ENCODE results near the gene NSMCE1.
"Not testable (repeated sequence)": the region's sequence is repeated elsewhere in the genome, so short reads cannot be mapped to it uniquely, and the experiment has no call there.

Gene NSMCE1

DNA sequence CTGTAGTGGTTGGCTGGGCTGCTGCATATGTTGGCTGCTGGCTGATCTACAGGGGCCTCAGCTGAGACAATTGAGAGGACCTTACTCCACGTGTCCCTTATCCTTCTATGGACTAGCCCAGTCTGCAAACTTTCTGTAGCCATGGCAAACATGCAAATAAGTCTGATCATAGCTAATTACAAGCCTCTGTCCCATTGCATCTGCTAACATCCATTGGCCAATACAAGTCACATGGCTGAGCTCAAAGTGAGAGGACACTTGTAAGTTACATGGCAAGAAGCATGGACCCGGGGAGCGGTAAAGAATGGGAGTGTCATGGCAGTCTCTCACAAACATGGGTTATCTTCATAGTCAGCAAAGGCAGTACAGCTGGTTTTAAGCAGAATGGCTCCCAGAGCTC is 33.6 kb upstream of the NSMCE1 start:
- DNase-seq: no peak

GRCh38 chr16:27301236-27301861 is 32.8 kb upstream of the NSMCE1 start:
- DNase-seq: no peak

DNA sequence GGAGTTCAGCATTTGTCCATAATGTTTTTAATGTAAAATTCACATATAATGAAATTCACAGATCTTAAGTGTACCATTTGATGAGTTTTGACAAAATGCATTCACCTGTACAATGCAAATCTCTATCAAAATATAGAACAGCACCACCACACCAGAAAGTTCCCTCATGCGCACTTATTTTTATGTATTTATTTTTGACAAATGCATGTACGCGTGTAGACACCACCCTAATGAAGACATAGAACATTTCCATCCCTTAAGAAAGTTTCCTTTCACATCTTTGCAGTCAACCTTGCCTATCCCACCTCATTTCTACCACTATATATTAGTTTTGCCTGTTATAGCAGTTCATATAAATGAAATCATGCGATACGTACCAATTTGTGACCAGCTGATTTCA is 29.6 kb upstream of the NSMCE1 start:
- no peak for DNase-seq

GRCh38 chr16:27293343-27293742 is 24.8 kb upstream of the NSMCE1 start:
- no peak for DNase-seq

GRCh38 chr16:27291722-27292240 is 23.2 kb upstream of the NSMCE1 start:
- DNase-seq: no peak

- DNase-seq: no peak
Measured at GRCh38 chr16:27291106-27291505, 22.5 kb upstream of the NSMCE1 start.

DNA sequence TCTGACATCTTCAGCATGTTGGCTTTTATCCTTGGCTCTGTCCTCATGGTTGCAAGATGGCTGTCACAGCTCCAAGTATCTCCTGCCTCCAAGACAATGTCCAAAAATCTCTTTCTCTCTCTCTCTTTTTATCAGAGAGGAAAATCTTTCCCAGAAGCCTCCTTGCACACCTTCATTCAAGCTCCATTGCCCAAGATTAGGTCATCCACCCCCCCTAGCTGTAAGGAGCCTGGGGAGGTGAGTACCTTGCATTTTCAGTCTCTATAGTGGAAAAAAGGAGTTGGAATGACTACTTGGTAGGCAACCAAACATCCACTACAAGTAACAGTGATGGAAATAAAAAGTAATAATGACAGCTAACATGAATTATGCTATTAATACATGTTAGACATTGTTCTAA is 22.0 kb upstream of the NSMCE1 start:
- DNase-seq: no peak

DNA sequence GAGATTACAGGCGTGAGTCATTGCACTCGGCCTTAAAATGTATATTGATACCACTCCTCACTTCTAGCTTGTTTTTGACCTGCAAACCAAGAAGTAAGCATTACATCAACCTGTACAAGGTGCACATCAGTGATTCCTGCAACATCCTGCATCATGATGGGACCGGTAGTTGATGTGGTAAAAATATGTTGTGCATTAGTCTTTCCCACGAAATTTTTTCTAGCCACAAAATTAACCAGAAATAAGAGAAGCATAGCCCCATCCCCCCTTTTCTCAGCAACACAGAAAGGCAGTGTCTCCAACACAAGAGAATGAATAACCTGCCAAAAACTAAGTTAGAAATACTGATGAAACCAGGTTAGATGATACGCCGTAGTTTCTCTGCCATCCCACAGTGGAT is 21.1 kb upstream of the NSMCE1 start:
- no peak for DNase-seq

DNA sequence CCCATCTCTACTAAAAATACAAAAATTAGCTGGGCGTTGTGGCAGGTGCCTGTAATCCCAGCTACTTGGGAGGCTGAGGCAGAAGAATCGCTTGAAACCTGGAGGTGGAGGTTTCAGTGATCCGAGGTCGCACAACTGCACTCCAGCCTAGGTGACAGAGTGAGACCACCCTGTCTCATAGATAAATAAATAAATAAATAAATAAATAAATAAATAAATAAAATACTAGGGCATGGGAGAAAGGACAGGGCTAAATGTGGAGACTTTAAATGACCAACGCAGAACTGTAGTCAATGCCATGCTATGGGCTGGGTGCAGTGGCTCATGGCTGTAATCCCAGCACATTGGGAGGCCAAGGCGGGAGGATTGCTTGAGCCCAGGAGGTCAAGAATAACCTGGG is 19.7 kb upstream of the NSMCE1 start:
- DNase-seq: not testable (repeated sequence)

DNA sequence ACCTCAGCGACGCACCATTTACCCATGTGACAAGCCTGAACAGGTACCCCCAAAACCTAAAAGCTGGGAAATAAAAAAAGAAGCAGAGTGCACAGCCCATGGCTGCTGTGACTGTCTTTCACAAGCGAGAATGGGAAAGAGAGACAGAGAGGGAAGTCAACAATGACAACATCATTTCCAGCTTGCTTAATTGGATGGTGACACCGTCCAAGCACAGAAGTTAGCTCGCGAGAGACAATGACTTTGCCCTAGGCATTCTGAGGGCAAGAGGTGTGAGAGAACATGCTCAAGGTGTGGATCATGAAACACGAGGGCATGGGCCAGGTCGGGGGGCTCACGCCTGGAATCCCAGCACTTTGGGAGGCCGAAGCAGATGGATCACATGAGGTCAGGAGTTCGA is 19.3 kb upstream of the NSMCE1 start:
- no peak for DNase-seq

- no peak for DNase-seq
Measured at GRCh38 chr16:27287051-27287811, 18.7 kb upstream of the NSMCE1 start.

GRCh38 chr16:27286451-27286850 is 17.9 kb upstream of the NSMCE1 start:
- no peak for DNase-seq

DNA sequence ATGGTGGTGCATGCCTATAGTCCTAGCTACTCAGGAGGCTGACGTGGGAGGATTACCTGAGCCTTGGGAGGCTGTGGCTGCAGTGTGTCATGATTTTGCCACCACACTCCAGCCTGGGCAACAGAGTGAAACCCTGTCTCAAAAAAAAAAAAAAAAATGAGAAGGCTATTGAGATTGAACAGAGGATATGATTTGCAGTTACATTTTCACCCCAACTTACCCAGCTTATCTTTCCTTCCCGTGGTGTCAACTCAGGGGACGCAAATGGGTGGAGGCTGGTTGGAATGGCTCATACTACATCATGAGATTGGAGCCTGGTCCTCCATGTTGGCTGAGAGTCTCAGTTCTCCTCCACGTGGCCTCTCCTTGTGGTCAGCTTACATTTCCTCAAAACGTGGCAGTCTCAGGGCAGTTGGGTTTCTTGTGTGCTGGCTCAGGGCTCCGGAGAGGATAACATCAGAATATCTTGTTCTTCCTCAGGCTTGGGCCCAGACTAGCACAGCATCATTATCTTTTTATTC is 17.2 kb upstream of the NSMCE1 start:
- DNase-seq: no peak

DNA sequence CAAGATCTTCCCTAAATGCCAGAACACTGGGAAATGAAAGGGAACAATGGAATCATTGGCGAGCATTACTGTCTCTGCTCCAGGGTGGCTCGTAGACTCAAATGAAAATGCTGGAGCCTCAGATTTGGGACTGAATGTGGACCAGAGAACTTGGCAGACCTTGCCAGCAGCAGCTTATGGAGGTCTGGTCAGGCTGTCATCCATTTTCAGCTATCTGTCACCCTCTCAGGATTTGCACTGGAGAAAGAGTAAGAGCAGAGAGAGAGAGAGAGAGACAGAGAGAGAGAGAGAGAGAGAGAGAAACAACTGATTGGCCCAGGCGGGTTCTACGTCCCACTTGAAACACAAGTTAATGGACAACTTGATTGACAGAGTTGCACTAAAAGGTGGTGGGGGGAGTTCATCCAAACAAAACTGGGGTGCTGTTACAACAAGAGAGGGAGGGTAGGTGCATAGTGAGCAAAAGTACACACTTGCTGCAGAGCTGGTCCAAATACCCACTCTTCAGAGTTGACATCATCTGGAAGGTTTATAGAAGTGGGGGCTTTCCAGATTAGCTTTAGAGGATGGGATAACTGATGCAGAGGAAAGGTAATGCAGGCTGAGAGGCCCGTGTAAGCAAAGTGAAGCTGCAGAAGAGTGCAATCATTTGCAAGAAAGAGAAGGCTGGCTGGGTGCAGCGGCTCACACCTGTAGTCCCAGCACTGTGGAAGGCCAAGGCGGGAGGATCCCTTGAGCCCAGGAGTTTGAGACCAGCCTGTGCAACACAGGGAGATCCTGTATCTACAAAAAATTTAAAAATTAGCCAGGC is 16.5 kb upstream of the NSMCE1 start:
- DNase-seq: no peak

DNA sequence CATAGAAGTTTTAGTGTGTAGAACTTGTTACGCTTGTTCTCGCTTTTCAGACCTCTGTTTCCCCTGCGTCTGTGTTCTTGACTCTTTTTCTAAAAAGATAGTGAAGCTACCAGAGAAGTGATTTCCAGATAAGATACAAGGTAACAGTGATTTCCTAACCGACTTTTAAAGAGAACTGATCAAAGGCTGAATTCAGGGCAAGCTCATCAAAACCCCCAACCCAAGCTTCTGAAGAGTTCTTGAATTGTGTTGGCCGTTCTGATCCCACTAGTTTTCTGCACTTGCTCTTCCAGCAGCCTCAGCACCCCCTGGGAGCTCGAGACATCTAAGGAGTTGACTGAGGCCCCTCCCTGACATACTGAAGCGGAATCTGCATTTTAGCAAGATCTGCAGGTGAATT is 12.7 kb upstream of the NSMCE1 start:
- DNase-seq: no peak

- no peak for DNase-seq
Measured at GRCh38 chr16:27275394-27275793, 6.8 kb upstream of the NSMCE1 start.

DNA sequence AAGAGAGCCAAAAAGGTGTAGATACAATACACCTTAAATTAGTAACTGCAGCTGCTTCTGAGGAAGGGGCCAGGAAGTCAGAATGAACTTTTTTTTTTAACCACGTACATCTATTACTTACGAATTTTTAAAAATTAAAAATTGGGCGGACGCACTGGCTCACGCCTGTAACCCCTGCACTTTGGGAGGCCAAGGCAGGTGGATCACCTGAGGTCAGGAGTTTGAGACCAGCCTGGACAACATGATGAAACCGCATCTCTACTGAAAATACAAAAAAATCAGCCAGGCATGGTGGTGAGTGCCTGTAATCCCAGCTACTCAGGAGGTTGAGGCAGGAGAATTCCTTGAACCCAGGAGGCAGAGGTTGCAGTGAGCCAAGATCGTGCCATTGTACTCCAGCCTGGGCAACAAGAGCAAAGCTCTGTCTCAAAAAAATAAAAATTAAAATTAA is 5.9 kb upstream of the NSMCE1 start:
- DNase-seq: not testable (repeated sequence)

DNA sequence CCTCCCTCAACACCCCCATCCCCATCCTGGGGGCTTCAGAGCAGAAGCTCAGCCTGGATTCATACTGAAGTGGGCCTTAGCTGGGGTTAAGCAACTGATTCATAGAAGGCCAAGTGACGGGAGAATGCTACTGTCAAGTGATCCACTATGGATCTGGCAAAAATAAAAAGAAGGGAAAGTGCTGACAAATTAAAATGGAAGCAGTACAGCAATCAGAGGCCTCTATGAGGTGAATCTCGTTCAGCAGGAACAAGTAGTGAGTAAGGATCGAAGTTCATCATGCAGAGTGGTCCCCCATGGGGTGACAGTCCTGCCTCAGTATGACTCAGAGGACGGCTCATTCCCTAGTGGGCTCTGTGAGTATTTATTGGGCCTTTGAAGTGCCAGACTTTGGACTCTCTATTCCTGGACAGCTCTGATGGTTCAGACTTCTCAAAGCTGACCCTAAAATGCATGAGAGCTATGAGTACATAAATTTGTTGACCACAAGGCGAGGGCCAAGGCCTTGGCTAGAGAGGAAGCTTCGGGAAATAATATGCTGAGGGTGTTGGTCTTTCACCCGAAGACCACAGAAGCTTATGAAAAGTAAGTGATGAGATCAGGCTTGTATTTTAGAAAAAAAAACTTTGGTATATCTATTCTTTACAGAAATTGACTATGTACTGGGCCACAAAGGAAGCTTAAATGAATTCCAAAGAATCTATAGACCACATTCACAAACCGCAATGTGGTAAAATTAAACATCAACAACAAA is 5.3 kb upstream of the NSMCE1 start:
- no peak for DNase-seq

- DNase-seq: no peak
Measured at GRCh38 chr16:27273330-27273669, 4.7 kb upstream of the NSMCE1 start.

- DNase-seq: not testable (repeated sequence)
Measured at GRCh38 chr16:27272697-27273096, 4.1 kb upstream of the NSMCE1 start.

- DNase-seq: no peak
Measured at GRCh38 chr16:27272076-27272475, 3.5 kb upstream of the NSMCE1 start.

GRCh38 chr16:27270349-27270748 is 1.8 kb upstream of the NSMCE1 start:
- DNase-seq: no peak

All from activated CD4-positive, alpha-beta T cell treated with anti-CD3 and anti-CD28 coated beads, Interleukin-2, amount 50 U/mL, for 1 hour (primary cell).